AG08396 (cell line): ENCODE data around the gene AMN.

Source experiments
- DNase-seq: peaks from one replicate; pipeline ENCODE4 v3.0.0; 2012; ENCODE audit warnings: low spot score, mixed read lengths

AMN gene

DNA sequence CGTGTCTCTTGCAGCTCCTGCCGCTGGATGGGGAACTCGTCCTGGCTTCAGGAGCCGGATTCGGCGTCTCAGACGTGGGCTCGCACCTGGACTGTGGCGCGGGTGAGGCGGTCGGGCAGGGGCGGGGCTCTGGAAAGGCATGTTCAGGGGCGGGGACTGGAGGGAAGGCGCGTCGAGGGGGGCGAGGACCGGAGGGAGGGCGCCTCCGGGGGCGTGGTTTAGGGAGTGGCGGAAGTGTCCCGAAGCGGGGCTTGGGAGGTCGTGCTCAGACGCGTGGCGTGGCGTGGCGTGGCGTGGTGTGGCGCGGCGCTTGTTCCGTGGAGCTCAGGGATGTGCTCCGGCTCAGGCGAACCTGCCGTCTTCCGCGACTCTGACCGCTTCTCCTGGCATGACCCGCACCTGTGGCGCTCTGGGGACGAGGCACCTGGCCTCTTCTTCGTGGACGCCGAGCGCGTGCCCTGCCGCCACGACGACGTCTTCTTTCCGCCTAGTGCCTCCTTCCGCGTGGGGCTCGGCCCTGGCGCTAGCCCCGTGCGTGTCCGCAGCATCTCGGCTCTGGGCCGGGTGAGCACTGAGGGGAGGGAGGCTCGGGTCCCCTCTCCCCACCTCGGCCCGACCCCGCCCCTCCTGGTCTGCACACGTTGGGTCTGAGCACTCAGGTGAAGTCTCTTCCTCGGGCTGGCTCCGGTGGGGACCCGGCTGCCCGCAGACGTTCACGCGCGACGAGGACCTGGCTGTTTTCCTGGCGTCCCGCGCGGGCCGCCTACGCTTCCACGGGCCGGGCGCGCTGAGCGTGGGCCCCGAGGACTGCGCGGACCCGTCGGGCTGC lies 6.2 kb downstream of the AMN start:
- DNase-seq, result peak; percentile 73

DNA sequence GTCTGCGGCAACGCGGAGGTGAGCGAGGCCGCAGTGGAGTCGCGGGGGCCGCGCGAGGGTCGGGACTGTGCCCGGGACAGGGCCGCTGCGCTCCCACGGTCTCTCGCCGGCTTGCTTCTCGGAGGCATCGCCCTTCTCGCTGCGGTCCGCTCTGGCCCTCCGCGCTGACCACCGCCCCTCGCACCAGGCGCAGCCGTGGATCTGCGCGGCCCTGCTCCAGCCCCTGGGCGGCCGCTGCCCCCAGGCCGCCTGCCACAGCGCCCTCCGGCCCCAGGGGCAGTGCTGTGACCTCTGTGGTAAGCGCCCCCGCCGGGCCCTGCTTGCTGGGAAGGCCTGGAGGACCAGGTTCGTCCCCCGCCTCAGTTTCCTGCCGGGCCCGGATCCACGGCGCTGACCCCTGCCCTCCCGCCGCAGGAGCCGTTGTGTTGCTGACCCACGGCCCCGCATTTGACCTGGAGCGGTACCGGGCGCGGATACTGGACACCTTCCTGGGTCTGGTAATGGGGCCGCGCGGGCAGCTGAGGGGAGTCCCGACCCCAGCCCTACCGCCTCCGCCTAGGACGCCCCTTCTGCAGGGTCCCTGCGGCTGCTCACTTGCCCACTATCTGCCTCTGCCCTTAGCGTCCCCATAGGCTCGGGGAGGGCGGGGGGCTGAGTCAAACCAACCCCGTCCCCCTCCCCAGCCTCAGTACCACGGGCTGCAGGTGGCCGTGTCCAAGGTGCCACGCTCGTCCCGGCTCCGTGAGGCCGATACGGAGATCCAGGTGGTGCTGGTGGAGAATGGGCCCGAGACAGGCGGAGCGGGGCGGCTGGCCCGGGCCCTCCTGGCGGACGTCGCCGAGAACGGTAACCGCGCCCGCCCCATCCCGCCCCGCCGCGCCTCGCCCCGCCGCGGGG lies 7.0 kb downstream of the AMN start:
- no peak for DNase-seq

DNA sequence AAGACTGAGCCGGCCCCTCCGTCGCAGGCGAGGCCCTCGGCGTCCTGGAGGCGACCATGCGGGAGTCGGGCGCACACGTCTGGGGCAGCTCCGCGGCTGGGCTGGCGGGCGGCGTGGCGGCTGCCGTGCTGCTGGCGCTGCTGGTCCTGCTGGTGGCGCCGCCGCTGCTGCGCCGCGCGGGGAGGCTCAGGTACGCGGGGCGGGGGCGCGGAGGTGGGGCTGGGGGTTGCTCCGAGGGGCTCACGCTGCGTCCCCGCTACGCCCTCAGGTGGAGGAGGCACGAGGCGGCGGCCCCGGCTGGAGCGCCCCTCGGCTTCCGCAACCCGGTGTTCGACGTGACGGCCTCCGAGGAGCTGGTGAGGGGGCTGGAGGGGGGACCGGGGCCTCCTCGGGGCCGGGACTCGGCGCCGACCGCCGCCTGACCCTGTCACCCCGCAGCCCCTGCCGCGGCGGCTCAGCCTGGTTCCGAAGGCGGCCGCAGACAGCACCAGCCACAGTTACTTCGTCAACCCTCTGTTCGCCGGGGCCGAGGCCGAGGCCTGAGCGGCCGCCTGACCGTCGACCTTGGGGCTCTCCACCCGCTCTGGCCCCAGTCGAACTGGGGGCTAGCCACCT lies 7.8 kb downstream of the AMN start:
- peak; percentile 58 for DNase-seq

DNA sequence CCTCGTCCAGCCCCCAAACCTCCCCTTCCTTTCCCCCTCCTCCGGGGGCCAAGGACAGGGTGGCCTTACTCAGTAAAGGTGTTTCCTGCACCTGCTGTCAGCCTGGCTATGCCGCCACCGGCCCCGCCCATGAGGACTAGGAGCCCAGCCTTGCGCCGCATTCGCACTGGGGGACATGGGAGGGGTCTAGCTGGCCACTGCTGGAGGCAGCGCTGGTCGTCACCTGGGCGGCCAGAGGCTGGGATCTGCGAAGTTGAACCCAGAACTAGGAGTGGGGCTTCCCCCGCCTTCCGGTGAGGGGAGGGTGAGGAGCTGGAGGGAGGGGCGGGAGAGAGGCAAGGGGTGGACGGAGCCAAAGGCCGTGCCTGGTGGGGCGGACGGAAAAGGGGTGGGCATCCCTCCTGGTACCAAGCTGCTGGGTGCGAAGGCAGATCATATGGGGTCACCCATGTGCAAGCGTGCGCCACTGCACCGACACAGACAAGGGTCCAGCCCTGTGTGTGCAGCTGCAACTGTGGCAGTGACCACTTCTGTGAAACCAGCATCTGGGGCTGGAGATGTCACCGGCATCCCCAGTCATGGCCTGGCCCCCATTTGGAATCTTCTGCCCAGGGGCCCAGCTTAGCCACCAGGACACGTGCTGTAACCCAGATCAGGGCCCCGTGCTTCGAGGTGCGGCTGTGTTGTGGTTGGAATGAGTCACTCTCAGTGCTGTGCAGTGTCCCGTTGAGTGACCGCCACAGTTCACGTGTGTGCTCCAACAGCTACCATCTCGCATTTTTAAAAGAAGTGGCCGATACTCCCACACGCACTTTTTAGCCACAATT lies 8.5 kb downstream of the AMN start:
- DNase-seq, result no peak

DNA sequence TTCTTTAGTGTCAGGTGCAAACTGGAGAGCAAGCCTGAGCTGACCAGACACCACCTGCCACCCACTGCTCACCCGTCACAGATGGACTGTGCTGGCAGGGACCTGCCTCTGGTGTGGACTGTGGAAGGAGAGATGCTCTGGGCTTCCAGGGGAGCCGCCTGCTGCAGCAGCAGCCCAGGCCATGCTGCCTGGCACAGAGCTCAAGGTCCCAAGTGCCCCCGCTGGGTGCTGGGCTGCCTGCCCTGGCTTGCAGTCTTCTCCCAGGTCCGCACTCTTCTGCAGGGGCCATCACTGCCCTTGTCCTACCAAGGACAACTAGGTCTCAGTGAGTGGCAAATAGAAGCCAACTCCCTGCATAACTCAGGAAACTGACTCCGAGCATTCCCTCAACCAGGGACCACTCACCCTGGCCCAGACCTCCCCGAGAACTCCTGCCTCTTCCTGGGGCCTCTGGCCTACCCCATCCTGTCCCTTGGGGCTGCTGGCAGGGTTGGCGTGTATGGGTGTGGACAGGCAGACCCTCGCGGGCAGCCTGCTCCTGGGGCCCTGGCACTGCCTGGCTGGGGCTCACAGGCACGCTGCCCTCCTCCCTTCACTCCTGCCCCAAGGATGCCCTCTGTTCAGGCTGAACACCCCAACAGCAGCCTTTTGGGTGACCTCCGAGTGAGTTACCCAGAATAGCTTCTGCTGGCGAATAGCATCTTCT lies 9.3 kb downstream of the AMN start:
- no peak for DNase-seq

DNA sequence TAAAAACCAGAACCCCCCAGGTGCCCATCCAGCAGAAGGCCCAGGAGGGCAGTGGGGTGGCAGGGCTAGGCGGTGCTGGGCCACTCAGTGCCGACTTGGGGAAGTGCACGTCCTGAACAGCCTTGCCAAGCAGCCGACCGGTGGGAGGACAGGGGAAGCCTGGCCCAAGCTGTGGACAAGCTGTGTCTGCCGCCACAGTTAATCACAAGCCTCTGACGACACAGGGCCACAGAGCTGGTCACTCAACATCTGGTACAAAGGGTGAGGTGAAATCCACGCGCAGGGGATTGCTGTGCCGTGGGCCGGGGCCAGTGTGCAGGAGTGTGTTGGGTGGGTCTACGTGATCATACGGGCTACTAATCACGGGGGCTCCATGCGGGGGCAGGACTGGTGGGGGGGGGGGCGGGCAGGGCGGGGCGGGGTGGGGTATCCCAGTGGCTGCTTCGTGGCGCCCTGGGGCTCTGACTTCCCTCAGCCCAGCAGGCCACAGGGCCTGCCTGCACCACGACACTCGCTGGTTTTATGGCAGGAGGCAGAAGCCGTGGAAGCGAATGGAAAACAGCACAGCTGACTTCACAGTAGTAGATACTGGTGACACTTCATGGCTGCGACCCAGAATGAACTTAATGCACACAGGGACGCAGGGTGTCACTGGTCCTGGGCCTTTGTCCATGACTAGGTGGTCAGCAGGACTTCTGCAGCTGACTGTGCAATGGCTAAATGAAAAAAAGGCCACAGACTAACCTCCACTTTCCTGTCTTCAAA lies 10.2 kb downstream of the AMN start:
- no peak for DNase-seq

DNA sequence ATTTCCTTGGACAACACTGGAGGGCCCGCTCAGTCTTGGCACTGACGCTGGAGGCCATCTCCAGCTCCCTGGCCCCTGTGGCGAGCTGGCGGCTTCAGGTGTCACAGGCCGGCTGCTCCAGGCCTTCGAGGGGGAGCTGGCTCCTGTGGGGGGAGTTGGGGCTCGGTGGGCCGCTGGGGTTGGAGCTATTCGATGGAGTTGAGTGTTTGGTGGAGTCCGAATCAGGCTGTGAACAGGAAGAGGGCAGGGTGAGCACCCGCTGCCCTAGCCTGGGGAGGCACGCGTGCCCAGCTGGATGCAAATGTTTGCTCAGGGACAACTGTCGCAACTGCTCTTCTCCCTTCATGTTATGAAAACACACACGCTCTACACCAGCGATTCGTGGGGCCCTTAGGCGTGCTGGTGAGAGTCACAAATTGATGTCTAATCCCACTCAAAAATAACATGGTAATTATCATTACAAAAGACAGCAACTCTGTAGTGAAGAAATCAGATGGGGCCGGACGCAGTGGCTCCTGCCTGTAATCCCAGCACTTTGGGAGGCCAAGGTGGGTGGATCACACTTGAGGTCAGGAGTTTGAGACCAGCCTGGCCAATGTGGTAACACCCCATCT lies 11.3 kb downstream of the AMN start:
- DNase-seq, result no peak

DNA sequence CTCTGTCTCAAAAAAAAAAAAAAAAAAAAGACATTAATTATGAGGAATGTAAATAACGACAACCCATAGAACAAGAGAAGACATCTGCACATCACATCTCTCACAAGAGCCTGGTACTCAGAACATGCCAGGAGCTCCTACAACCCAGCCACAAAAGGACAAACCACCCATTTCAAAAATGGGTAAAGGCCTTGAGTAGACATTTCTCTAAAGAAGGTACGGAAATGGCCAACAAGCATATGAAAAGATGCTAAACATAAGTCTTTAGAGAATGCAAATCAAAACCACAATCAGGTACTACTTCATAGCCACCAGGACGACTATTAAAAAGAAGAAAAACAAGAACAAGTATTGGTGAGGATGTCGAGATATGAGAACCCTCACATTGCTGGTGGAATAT lies 13.3 kb downstream of the AMN start:
- no peak for DNase-seq

DNA sequence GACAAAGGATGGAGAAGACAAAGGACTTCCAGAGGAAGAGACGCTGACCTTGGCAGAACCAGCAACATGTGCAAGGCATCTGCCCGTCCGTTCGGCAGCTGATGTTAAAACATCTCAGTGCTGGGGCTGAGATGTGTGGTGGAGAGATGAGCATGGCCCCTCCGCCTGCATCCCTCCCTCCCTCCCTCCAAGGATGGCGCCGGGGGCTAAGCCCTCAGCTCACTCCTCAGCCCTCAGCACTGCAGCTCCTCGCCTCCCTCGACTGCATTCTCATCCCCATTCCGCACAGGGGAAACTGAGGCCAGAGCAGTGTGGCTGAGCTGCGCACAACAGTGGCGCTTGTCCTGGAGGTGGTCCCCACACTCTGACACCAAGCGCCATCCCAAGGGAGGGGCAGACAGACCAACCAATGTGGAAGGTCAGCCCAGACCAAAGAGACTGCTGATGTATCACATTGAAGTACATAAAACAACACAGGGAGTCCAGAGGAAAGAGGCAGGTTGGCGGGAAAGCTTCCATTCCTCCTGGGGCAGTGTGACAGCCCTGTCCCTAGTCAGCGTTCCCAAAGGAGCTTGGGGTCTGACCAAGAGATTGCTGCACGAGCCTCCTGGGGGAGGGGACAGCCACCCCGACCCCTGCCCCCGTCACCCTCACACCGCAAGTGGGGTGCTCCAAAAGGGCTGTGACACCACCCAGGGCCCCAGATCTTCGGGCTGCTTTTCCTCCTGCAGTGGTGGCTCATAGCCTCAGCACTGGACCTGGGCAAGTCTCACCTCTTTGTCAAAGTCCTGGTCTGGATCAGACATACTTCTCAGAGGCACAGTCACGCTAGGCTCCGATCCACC lies 15.1 kb downstream of the AMN start:
- DNase-seq, result no peak

DNA sequence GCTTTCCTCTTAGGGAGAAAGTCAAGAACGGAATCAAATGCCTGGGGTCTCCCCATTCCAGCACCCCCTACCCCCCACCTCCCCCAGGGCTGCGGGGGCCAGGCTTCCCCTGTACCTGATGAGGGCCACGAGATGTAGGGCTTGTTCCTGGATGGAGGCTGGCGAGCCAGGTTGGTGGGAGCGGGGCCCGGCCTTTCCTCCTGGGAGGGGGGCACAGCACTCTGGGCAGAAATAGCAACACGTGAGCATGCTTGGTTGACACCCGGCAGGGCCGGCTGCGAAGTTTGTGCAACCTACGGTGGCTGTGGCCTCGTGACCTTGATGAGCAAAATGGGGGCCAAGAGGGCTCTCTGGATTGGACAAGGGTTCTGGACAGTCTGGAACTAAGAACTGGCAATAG lies 15.7 kb downstream of the AMN start:
- no peak for DNase-seq

DNA sequence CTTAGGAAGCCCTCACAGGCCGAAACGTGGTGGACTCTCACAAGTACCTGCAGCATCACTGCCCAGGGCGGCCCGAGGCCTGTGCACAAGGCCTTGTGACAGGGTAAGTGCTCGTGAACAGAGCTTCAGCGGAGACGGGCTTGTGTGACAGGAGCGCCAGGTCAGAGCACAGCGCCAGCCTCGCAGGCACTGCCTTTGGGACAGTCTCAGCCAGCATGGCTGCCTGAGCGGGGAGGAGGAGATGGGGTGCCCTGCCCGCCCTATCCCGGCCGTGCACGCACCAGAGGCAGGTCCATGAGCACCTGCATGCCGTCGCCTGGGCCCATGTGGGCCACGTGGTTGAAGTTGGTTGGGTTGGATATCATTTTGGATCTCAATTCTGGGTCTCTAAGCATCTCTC lies 16.9 kb downstream of the AMN start:
- DNase-seq, result no peak

DNA sequence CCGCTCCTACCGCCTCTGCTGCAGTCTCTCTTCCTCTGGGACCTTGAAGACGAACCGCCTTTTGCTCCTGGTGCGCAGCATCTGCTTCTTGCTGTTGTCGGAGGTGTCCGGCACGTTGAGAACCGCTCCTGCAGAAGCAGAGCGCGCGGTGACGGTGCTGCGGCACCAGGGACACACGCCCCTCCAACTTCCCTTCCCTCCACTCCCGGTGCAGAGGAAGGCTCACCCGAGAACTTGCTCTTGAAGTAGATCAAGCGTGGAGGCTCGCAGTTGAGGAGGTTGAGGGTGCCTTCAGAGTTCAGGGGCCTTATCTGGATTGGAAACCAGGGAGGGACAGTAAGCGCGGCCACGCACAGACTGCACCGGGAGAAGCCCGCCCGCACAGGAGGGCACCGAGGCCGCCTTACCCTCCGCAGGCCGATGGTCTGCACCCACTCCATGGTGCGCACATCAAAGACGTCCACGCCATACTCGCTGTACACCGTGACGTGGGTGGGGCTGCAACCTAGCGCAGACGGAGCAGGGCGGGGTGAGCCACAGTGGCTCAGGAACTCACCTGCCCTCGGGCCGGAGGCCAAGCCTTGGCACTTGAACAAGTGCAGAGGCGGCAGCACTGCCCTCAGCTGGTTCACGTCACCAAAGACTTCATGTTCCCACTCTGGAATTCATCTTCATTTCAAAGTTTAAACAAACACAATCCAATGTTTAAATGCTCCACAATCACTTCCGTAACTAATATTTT lies 17.5 kb downstream of the AMN start:
- no peak for DNase-seq

DNA sequence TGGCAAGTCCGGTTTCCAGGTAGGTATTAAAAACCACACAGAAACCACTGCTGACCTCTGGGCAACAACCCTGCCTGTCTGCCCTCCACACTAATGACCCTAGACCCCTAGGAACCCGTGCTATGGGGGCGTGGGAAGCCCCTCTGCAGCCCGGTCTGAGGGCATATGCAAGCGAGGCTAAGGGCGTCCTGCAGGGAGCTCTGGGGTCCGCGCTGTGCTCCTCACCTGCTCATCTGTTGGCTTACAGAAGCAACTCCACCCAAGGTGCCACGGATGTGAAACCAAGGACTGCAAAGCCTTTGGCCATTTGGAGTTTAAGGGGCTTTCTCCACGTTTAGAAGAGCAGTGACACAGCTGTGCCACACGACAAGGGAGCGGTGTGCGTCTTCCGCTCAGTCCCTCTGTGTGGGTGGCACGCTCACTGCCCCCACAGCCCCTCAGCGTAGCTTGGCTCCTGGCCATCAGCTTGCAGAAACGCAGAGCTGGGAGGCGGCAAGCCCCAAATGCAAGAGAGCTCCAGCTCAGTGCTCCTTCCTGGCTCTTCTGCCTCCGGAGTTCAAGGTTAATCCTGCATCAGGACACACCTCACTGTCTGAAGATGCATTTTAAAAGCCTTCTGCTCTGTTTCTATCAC lies 18.4 kb downstream of the AMN start:
- DNase-seq, result no peak

DNA sequence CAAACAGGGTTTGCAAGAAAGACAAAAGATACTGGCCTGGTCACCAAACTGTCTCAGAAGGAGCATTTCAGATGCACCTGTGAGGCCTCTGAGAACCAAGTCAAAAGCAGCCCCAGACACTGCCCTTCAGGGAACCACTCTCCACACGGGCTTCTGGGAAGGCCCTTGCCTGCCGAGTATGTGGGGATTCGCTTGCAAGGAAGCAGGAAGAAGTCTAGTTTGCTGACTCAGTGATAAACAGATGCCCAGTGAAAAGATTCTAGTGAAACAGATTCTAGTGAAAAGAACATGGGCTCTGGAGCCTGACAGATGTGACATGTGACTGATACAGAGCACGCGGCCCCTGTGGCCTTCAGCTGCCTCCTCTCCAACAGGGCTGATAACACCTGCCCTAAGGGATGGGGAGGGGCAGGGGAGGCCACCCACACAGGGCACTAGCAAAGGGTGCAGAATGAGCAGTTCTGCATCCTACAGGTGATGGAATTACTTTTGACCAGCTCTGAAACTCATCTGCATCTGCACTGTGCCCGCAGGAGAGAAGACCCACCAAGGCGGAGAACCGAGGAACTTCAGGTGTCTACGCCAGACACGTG lies 19.1 kb downstream of the AMN start:
- DNase-seq, result no peak

DNA sequence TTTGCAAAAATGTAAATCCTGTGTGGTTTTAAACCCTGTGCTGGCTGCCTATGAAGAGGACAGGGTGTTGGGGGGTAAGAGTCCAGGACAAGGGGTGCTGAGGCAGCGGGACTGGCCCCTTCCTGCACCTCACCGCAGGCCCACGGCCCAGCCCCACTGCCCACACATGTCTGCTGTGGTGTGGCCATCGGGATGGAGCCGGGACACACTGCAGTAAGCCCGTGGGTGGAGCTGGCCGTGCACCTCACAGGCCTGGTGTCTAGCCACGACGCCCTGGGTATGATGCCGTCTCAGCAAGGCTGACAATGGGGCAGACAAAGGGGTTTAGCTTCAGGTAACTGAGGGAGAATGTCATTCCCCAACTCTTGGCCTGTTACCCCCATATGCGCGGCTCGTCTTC lies 19.6 kb downstream of the AMN start:
- DNase-seq, result no peak

DNA sequence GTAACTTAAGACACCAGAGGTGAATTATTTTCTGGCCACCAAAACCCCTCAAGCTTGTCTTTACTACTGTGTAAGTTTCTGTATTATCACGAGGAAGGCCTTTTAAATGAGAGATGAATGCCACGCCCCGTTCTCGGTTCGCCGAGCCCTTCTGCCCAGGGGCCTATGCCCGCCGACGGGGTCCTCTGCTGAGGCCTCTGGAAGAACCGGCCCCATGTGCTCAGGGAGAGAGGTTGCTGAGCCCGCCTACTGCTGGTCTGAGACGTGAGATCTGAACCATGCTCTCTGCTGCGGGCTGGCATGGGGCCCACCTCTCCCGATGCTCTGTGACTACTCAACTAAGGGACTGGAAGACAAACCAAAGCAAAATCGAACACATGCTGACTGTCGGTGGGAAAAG lies 21.0 kb downstream of the AMN start:
- no peak for DNase-seq

DNA sequence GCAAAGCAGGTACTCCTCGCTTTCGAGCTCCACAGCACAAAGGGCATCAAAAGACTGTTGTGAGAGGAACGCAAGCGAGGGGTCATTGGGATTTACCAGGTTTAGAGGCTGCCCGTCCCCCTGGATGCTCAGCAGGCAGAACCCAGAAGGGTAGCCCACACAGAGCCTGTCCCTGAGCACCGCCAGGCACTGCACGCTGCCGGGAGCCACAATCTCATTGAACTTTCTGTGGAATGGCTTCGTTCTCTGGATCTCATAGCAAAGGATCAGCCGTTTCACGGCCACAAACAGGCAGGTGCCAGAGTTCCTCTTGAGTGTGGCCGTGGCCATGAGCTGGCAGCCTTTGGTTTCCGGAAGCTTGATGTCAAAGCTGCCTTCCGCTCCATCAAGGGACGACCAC lies 21.5 kb downstream of the AMN start:
- no peak for DNase-seq
